ENCODE results near the gene PMEPA1. TPM values are rescaled to one million over a fixed set of nuclear protein-coding genes. Genes with fewer than 3 reads are reported as not detected.

PMEPA1 gene
- total RNA-seq, 1 donor from 2014 or later = 49.4 TPM

DNA sequence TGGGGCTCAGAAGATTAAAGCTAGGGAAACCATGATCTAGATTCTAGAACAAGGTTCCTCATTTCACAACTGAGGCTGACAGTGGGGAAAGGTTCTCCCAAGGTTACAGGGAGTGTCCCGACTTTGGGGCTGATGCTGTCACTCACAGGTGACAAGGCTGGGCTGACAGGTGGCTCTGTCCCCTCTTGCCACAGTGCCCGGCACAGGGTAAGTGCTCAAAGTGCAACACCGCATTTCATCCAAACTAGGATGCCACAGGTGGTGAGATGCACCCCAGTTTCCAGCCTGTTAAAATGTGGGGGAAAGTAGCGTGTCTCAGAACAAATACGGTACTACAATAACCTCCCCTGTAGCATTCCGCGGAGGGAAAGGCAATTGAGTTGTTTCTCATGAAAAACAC is 97.4 kb downstream of the PMEPA1 start:
- Histone ChIP-seq H3K4me3 (ENCODE audit: insufficient read depth, low read depth, low read length) (no peak overlapping the region), H2AFZ (ENCODE audit: low read depth, low read length) (no peak overlapping the region), H3K27me3 (ENCODE audit: insufficient read depth, low read length) (peaks cover 7% of the 10 kb centered on the region), H4K20me1 (ENCODE audit: insufficient read depth, low read length) (no peaks in the 10 kb centered on the region), H3K4me2 (ENCODE audit: low read length) (no peak overlapping the region), H3K79me2 (ENCODE audit: insufficient read depth, low read length) (no peaks in the 10 kb centered on the region), H3K9ac (ENCODE audit: low read length) (no peak overlapping the region), H3K4me1 (ENCODE audit: insufficient read depth, low read length) (no peaks in the 10 kb centered on the region), H3K9me3 (ENCODE audit: insufficient read depth, low read depth, low read length) (no peaks in the 10 kb centered on the region), H3K27ac (ENCODE audit: low read depth, low read length) (no peak overlapping the region), H3K36me3 (ENCODE audit: insufficient read depth, low read length) (no peaks in the 10 kb centered on the region)
- H3K27me3 Mint-ChIP-seq (ENCODE audit: low read depth, unreplicated experiment) = peaks cover 49% of the 10 kb centered on the region
- TF ChIP-seq EZH2 (IDR thresholded peaks at IDR 0.05; ENCODE audit: insufficient read depth, low read length) (no peak), CTCF (IDR thresholded peaks at IDR 0.05; ENCODE audit: insufficient read depth, low read depth, low read length) (no peak)
- FAIRE-seq (no peak), DNase-seq (ENCODE audit: low read depth) (no peak)
- H3K9me3 Mint-ChIP-seq (ENCODE audit: unreplicated experiment) = peaks cover 4% of the 10 kb centered on the region
- H3K4me1 Mint-ChIP-seq (ENCODE audit: low read depth, unreplicated experiment) = no peaks in the 10 kb centered on the region
- no peak overlapping the region for H3K27ac Mint-ChIP-seq (ENCODE audit: unreplicated experiment)
- H3K36me3 Mint-ChIP-seq (ENCODE audit: low read depth, unreplicated experiment) = no peaks in the 10 kb centered on the region
- no peak overlapping the region for H3K4me3 Mint-ChIP-seq (ENCODE audit: unreplicated experiment)

DNA sequence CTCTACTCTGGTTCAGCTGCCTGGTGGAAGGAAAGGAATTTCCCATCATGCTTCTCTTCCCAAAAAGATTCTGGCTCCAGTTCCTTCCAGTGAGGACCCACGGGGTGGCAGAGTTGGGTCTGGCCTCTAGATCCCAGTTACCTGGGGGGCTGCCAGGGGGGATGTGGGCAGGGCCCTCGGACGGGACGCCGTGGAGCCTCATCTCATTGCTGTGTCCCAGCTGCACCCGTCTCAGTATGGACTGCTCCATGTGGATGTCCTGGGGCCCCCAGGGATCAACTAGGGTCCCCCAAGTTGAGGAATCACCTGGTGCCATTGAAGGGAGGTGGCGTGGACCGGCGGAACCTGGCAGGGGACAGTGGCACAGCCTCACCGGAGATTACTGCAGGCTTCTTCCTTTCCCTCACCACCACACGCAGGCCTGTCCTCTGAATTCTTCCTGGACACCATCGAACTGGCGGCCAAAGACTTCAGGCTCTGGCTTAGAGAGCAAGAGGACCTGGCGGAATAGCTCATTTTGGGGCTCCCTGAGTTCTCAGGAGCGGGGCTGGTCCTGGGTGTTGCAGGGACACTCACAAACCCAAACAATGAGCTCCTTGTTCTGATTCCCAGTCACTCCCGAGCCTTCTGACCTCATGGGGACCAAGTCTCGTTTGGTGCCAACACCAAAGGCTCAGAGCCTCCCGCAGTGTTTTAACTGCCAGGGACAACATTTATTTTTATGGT is 98.1 kb downstream of the PMEPA1 start:
- no peak overlapping the region for H3K27ac Mint-ChIP-seq (ENCODE audit: unreplicated experiment)
- H3K36me3 ChIP-seq (ENCODE audit: insufficient read depth, low read length) = no peaks in the 10 kb centered on the region
- no peak overlapping the region for H3K4me3 ChIP-seq (ENCODE audit: insufficient read depth, low read depth, low read length)
- no peaks in the 10 kb centered on the region for H3K36me3 Mint-ChIP-seq (ENCODE audit: low read depth, unreplicated experiment)
- H3K9me3 Mint-ChIP-seq (ENCODE audit: unreplicated experiment) = no peaks in the 10 kb centered on the region
- no peak overlapping the region for H3K27ac ChIP-seq (ENCODE audit: low read depth, low read length)
- FAIRE-seq = no peak
- H3K27me3 Mint-ChIP-seq (ENCODE audit: low read depth, unreplicated experiment) = peaks cover 48% of the 10 kb centered on the region
- H3K4me3 Mint-ChIP-seq (ENCODE audit: unreplicated experiment) = no peak overlapping the region
- TF ChIP-seq CTCF (IDR thresholded peaks at IDR 0.05; ENCODE audit: insufficient read depth, low read depth, low read length) (no peak), EZH2 (IDR thresholded peaks at IDR 0.05; ENCODE audit: insufficient read depth, low read length) (no peak)
- peaks cover 13% of the 10 kb centered on the region for H3K27me3 ChIP-seq (ENCODE audit: insufficient read depth, low read length)
- H2AFZ ChIP-seq (ENCODE audit: low read depth, low read length) = no peak overlapping the region
- H3K4me1 ChIP-seq (ENCODE audit: insufficient read depth, low read length) = no peaks in the 10 kb centered on the region
- H3K4me2 ChIP-seq (ENCODE audit: low read length) = no peak overlapping the region
- DNase-seq (ENCODE audit: low read depth) = no peak
- H3K79me2 ChIP-seq (ENCODE audit: insufficient read depth, low read length) = no peaks in the 10 kb centered on the region
- no peaks in the 10 kb centered on the region for H4K20me1 ChIP-seq (ENCODE audit: insufficient read depth, low read length)
- H3K4me1 Mint-ChIP-seq (ENCODE audit: low read depth, unreplicated experiment) = no peaks in the 10 kb centered on the region
- no peak overlapping the region for H3K9ac ChIP-seq (ENCODE audit: low read length)
- no peaks in the 10 kb centered on the region for H3K9me3 ChIP-seq (ENCODE audit: insufficient read depth, low read depth, low read length)

DNA sequence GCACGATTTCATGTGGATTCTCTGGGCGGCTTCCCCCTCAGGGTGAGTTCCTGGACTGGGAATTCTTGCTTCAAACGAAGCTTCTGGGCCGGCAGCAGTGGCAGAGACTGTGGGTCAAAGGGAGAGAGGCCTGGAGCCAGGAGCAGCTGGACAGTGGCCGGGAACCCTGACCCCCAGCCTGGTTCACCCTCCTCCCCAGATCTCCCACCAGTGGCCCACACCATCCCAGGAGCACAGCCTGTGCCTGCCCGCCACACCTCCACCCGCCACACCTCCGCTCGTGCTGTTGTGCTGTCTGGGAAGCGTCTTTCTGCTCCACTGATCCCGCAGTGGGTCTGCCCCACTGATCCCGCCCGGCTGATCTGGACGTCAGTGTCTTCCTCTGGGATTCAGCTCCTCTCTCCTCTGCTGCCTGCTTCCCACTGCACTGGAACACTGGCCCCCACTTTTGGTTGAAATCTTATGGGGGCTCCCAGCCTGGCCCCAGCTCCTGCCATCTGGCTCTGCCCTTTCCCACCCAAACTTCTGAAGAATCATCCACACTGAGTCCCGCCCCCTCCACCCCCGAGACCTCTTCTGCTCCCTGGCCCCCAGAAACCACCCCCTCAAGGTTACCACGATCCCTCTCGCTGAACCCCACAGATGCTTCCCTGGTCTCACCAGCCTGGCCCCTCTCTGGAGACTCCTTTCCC is 99.4 kb downstream of the PMEPA1 start:
- Mint-ChIP-seq H3K9me3 (ENCODE audit: unreplicated experiment) (no peaks in the 10 kb centered on the region), H3K27me3 (ENCODE audit: low read depth, unreplicated experiment) (peaks cover 48% of the 10 kb centered on the region), H3K27ac (ENCODE audit: unreplicated experiment) (no peak overlapping the region), H3K36me3 (ENCODE audit: low read depth, unreplicated experiment) (no peaks in the 10 kb centered on the region), H3K4me1 (ENCODE audit: low read depth, unreplicated experiment) (no peaks in the 10 kb centered on the region), H3K4me3 (ENCODE audit: unreplicated experiment) (no peak overlapping the region)
- no peaks in the 10 kb centered on the region for H3K9me3 ChIP-seq (ENCODE audit: insufficient read depth, low read depth, low read length)
- H3K27me3 ChIP-seq (ENCODE audit: insufficient read depth, low read length) = peaks cover 17% of the 10 kb centered on the region
- no peak for TF ChIP-seq CTCF (IDR thresholded peaks at IDR 0.05; ENCODE audit: insufficient read depth, low read depth, low read length)
- TF ChIP-seq EZH2 (IDR thresholded peaks at IDR 0.05; ENCODE audit: insufficient read depth, low read length) = no peak
- H3K36me3 ChIP-seq (ENCODE audit: insufficient read depth, low read length) = no peaks in the 10 kb centered on the region
- H2AFZ ChIP-seq (ENCODE audit: low read depth, low read length) = no peak overlapping the region
- no peak overlapping the region for H3K4me3 ChIP-seq (ENCODE audit: insufficient read depth, low read depth, low read length)
- no peak overlapping the region for H3K4me2 ChIP-seq (ENCODE audit: low read length)
- no peak for DNase-seq (ENCODE audit: low read depth)
- H4K20me1 ChIP-seq (ENCODE audit: insufficient read depth, low read length) = no peaks in the 10 kb centered on the region
- FAIRE-seq = no peak
- H3K4me1 ChIP-seq (ENCODE audit: insufficient read depth, low read length) = no peaks in the 10 kb centered on the region
- no peak overlapping the region for H3K27ac ChIP-seq (ENCODE audit: low read depth, low read length)
- no peaks in the 10 kb centered on the region for H3K79me2 ChIP-seq (ENCODE audit: insufficient read depth, low read length)
- no peak overlapping the region for H3K9ac ChIP-seq (ENCODE audit: low read length)
